K562 (cell line): ENCODE data around the gene ASCC3. TPM values are rescaled to one million over a fixed set of nuclear protein-coding genes. Genes with fewer than 3 reads are reported as not detected.
A peak's percentile ranks its signal among the peaks of the same experiment; 100 is the strongest.

Experiments
- CAMTA2 ChIP-seq: fragments of 250-450 bp; sonication (Bioruptor Pico); conservative IDR thresholded peaks from 2 replicates; pipeline ENCODE4 v1.5.1; 2022
- CBX3 ChIP-seq, 2 experiments: IDR thresholded peaks; 1 replicate in 1 of 2; 2 replicates in 1 of 2; pipeline ENCODE4 v1.6.1; 2012; ENCODE audit warnings: inconsistent platforms in 2 of 2, low read length in 2 of 2, borderline replicate concordance in 1 of 2, control low read depth in 1 of 2
- DEAF1 ChIP-seq: fragments of 450-650 bp; formaldehyde crosslinking; IDR thresholded peaks from 2 replicates; pipeline ENCODE4 v1.4.0; 2020; ENCODE audit warnings: mild to moderate bottlenecking, moderate library complexity
- DIDO1 ChIP-seq: fragments of 450-650 bp; IDR thresholded peaks from 2 replicates; pipeline ENCODE4 v1.6.1; 2016; ENCODE audit warnings: low read depth, missing biosample characterization, missing genetic modification characterization
- DMBX1 ChIP-seq: fragments of 250-450 bp; sonication (Bioruptor Pico); IDR thresholded peaks from 2 replicates; pipeline ENCODE4 v1.8.0; 2022; ENCODE audit warnings: inconsistent platforms, mild to moderate bottlenecking, moderate library complexity, borderline replicate concordance
- ETV1 ChIP-seq: fragments of 450-650 bp; conservative IDR thresholded peaks from 2 replicates; pipeline ENCODE4 v1.6.1; 2016; ENCODE audit warnings: missing genetic modification characterization, control low read depth, low read depth, missing compliant biosample characterization
- FOS ChIP-seq: IDR thresholded peaks from 3 replicates; pipeline ENCODE4 v1.6.1; 2011; ENCODE audit not compliant: insufficient read length; ENCODE audit errors: extremely low read depth
- FOXK2 ChIP-seq, 2 experiments: fragments of 450-650 bp; IDR thresholded peaks in 1 of 2; conservative IDR thresholded peaks in 1 of 2; 2 replicates each; pipeline ENCODE4 v1.6.1; 2016; ENCODE audit warnings: low read depth in 2 of 2, mild to moderate bottlenecking in 1 of 2
- FOXO4 ChIP-seq: fragments of 450-650 bp; formaldehyde crosslinking; IDR thresholded peaks from 2 replicates; pipeline ENCODE4 v1.4.0; 2020; ENCODE audit warnings: mild to moderate bottlenecking, moderate library complexity
- MCM5 ChIP-seq: fragments of 450-650 bp; IDR thresholded peaks from 2 replicates; pipeline ENCODE4 v1.6.1; 2016; ENCODE audit warnings: low read depth
- PKNOX1 ChIP-seq: fragments of 450-650 bp; IDR thresholded peaks from 2 replicates; pipeline ENCODE4 v1.6.1; 2016
- RBBP5 ChIP-seq: fragments of 200-600 bp; sonication (generic); IDR thresholded peaks from 2 replicates; pipeline ENCODE4 v1.6.1; 2012; ENCODE audit warnings: borderline replicate concordance, mild to moderate bottlenecking, low read length, control low read depth, inconsistent platforms; ENCODE audit not compliant: insufficient read depth, poor library complexity, severe bottlenecking
- TRIM24 ChIP-seq, 2 experiments: fragments of 450-650 bp; IDR thresholded peaks; 2 replicates each; pipeline ENCODE4 v1.6.1; 2016
- ZNF395 ChIP-seq: fragments of 200-800 bp; sonication (Bioruptor generic); IDR thresholded peaks from 2 replicates; pipeline ENCODE4 v1.6.1; 2017; ENCODE audit warnings: missing genetic modification characterization, missing compliant biosample characterization
- ZNF449 ChIP-seq: fragments of 250-450 bp; sonication (Bioruptor Pico); IDR thresholded peaks from 2 replicates; pipeline ENCODE4 v1.8.0; 2022; ENCODE audit warnings: moderate library complexity, mild to moderate bottlenecking, inconsistent platforms
- ZNF639 ChIP-seq, 2 experiments: fragments of 200-800 bp in 1 of 2; sonication (Bioruptor generic) in 1 of 2; sonication (generic) in 1 of 2; formaldehyde crosslinking in 1 of 2; IDR thresholded peaks in 1 of 2; conservative IDR thresholded peaks in 1 of 2; 2 replicates each; pipeline versions ENCODE4 v1.5.0 to v1.6.1; 2016 to 2020; ENCODE audit warnings: missing compliant biosample characterization in 1 of 2, missing genetic modification characterization in 1 of 2, missing genetic modification reagents in 1 of 2
- polyA plus RNA-seq, 8 experiments: library from polyadenylated mRNA; depleted of rRNA in 4 of 8; stranded (reverse) in 5 of 8; unstranded in 3 of 8; fragments of >200 nt; fragmentation: Nextera tagmentation in 2 of 8; fragmentation: Illumina TruSeq in 1 of 8; extraction: Ambion mirVana in 2 of 8; extraction: Trizol in 1 of 8; gene quantifications; 2 replicates each; pipeline versions ENCODE4 v1.2.1 to v1.2.3, GENCODE V29; 2011 to 2014; ENCODE audit warnings: inconsistent platforms in 1 of 8, missing spikeins in 1 of 8
- total RNA-seq, 7 experiments: library from RNA; depleted of rRNA in 6 of 7; stranded (reverse); fragments of >200 nt in 6 of 7; fragmentation: Illumina TruSeq in 2 of 7; extraction: Trizol in 2 of 7; gene quantifications; 2 replicates each; pipeline versions ENCODE4 v1.2.1 to v1.2.3, GENCODE V29; 2011 to 2021; ENCODE audit warnings: low replicate concordance in 1 of 7

The ASCC3 gene
- total and polyA plus RNA-seq, 9 of the 15 experiments (the other 6 are each of a cell fraction or from before 2014, with no cell fraction given), result 16.1 to 56.1 (median 33.9) TPM

GRCh38 chr6:100719883-100720682 is 161.0 kb downstream of the ASCC3 start (continued):
- TF ChIP-seq FOXK2 (conservative IDR thresholded peaks at IDR 0.05 in 1 of 2, IDR thresholded peaks at IDR 0.05 in 1 of 2; ENCODE audit: low read depth in 2 of 2), result peak in 1 of 2 experiments; percentile 40; a peak in 1 of 4 replicates
- peak; percentile 39; the same call in 1 of the 2 replicates for TF ChIP-seq PKNOX1
- no peak for TF ChIP-seq DIDO1 (tag)
- TF ChIP-seq DMBX1 (CRISPR knock-in tag), result no peak
- no peak for TF ChIP-seq FOS
- TF ChIP-seq ETV1 (tag), result no peak
- no peak for TF ChIP-seq CBX3 (IDR thresholded peaks at IDR 0.05; ENCODE audit: borderline replicate concordance in 1 of 2, low read length in 2 of 2)
- no peak for TF ChIP-seq CAMTA2 (CRISPR knock-in tag)
- TF ChIP-seq FOXO4 (CRISPR knock-in tag), result no peak
- TF ChIP-seq ZNF639 (CRISPR knock-in tag; conservative IDR thresholded peaks at IDR 0.05 in 1 of 2, IDR thresholded peaks at IDR 0.05 in 1 of 2), result no peak
- TF ChIP-seq ZNF449 (CRISPR knock-in tag), result no peak
- peak; percentile 22 to 30; a peak in 1 of 4 replicates for TF ChIP-seq TRIM24 (IDR thresholded peaks at IDR 0.05)
- TF ChIP-seq DEAF1 (CRISPR knock-in tag), result 0 out of 2 replicates have a peak, but pooled peaks have one; percentile 18
- no peak for TF ChIP-seq MCM5
- TF ChIP-seq ZNF395 (CRISPR knock-in tag), result no peak
- no peak for TF ChIP-seq RBBP5
